Measurements from ENCODE around the gene ACVR2B.

DNA sequence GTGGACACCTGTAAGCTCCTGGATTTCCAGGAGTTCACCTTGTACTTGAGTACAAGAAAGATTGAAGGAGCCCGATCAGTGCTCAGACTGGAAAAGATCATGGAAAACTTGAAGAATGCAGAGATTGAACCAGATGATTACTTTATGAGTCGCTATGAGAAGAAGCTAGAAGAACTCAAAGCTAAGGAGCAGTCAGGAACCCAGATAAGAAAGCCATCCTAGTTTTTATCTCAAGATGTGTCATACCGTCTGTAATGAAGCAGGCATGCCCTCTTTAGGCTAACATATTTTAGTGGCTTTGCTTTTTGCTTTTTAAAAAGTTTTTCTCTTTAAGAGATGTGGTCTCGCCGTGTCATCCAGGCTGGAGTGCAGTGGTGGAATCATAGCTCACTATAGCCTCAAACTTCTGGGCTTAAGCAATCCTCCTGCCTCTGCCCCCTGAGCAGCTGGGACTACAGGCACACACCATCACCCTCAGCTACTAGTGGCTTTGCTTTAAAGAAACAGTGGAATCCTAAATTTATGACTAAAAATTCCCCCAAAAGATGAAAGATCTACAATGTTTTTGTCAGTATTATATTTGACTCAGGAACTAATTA lies 70.5 kb downstream of the ACVR2B start:
- TF ChIP-seq POLR2AphosphoS5 (IDR thresholded peaks at IDR 0.05; ENCODE audit: low read depth, low read length): no peak
- TF ChIP-seq REST (IDR thresholded peaks at IDR 0.05; ENCODE audit: insufficient read depth in 1 of 2, low read depth in 2 of 2, low read length in 2 of 2): no peak

Data from PFSK-1 (cell line).